Kasumi-1 (cell line): ENCODE data around the gene FTH1.
"Not testable (repeated sequence)": the region's sequence is repeated elsewhere in the genome, so short reads cannot be mapped to it uniquely, and the experiment has no call there.

Experiments used
- DNase-seq, 2 experiments: peaks; one replicate each; lab custom pipeline; 2025; lab: John Stamatoyannopoulos, UW

The FTH1 gene

DNA sequence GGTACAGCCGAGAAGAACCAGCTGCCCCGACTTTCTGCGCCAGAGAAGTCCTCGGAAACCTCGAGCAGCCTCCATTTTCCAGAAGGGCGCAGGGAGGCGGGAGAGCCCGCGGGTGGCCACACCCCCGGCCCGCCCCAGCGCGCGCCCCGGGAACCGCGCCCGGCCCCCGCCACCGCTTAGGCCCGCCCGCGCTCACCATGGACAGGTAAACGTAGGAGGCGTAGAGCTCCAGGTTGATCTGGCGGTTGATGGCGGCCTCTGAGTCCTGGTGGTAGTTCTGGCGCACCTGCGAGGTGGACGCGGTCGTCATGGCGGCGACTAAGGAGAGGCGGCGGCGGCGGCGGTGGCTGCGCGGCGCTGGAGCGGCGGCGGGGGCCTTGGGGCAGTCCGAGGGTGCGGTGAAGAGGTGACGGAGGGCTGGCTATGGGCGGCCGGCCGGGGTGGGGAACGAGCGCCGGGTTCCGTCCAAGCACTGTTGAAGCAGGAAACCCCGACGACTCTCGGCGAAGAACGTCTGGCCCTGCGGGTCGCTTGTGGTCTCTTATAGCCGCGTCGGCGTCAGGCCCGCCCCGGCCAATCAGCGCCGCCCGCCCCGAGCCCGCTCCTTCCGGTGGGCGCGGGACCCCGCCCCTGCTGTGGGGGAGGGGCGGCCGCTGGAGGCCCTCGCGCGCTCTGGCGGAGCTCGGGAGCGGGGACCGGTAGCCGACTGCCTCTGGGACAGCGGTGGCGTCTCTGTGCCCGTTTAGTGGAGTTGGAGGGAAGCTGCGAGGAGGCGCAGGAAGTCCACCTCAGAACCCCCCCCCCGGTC is at the start of gene FTH1:
Gene FTH1 (minus strand): TSS at position 519 of the 808 bp plus-strand sequence. CDS start 209 bp downstream, at position 310.
- peak; percentile 65 to 74 for DNase-seq

DNA sequence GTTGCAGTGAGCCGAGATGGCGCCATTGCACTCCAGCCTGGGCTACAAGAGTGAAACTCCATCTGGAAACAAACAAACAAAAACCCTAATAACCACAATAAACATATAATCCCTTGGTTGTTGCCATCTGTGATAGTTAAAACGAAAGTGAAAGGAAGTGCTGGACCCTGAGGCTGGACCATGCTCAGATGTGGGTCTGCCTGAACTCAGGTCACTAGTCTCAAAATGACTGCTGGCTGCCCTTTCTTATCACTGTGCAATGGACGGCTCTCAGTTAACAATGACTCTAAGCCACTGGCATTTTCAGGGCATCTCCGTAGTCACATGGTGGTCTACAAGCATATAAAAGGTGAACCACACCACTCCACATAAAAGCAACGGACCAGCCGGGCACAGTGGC is 48.2 kb upstream of the FTH1 start:
- DNase-seq, result no peak

DNA sequence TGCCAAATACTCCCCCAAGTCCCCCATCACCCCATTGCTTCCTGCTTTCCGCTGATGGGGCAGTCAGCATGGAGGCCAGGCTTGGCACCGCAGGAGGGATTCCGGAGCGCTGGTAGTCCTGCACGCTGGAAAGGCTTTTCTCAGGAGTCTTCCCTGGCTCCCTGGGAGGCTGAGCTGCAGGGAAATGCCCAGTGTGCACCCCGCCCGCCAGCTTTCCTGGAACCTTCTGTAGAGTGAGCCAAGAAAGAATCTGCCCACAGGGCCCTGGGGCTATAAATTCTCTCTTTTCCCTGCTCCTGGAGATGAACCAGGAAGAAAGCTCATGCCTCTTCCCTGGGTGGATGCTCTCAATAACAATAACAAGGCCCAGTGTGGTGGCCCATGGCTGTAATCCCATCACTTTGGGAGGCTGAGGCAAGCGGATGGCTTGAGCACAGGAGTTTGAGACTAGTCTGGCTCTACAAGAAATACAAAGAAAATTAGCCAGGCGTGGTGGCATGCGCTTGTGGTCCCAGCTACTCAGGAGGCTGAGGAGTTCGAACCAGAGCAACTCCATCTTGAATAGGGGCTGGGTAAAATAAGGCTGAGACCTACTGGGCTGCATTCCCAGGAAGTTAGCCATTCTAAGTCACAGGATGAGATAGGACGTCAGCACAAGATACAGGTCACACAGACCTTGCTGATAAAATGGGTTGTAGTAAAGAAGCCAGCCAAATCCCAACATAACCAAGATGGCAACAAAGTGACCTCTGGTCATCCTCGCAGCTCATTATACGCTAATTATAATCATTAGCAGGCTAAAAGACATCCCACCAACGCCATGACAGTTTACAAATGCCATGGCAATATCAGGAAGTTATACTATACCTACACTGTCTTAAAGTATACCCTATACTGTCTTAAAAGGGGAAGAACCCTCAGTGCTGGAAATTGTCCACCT is 46.4 kb upstream of the FTH1 start:
- no peak for DNase-seq

DNA sequence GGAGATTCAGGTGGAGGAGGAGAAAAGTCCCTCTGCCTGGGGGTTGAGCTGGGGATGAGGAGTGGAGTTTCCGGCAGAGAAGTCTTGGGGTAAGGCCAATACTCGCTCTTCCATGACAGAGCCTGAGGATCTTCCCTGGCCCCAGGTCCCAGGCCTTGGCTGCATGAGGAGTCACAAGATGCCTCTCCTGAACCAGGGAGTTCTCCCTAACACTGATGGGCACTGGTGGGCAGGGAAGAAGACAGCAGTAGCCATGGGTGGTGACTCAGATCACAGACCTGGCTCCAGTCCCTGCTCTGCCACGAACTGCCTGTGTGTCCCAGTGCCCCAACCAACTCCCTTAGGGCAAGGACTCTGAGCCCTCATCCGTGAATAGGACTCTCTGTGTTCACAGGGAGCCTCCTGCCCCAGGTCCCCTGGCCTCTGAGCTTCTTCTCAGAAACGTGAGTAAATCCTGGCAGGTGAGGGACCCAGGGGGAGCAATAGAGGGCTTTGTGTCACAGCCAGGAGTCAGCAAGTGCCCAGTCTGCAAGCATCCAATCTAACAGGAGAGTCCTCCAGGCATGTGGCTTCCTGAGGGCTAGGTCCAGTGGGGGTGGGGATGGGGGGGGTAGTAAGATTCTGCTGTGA is 45.5 kb upstream of the FTH1 start:
- DNase-seq, result no peak

DNA sequence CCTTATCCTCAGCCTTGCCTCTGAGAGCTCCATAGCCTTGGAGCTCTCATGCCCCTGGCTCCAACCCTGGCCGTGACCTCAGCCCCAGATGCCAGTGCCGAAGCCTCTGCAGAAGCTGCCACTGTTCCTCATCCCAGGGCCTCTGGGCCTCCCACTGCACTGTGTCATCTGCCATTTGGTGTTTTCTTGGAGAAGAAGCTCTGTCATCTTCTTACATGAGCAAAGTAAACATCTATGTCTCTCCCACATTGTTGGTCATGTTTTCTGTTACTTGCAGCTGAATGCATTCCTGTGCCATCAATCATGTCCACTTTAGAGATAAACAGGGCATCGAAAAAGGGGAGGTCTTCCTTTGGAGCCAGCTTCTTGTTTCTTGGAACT is 45.0 kb upstream of the FTH1 start:
- DNase-seq, result no peak

DNA sequence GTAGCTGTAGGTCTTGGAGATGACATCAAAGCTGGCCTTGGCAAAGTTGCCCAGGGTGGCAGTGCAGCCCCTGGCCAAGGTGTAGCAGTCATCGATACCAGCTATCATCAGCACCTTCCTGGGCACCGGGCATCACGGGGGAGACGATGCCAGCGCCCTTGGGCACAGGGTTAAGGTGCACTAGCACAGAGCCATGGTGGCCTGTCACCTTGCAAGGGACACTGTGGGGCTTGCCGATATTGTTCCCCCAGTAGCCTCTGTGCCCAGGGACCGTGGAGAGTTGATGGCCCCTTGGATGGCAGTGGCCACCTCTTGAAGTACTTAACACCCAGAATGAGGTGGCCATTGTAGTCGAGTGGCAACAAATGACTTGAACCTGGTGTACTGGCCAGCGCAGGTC is 44.4 kb upstream of the FTH1 start:
- no peak for DNase-seq

DNA sequence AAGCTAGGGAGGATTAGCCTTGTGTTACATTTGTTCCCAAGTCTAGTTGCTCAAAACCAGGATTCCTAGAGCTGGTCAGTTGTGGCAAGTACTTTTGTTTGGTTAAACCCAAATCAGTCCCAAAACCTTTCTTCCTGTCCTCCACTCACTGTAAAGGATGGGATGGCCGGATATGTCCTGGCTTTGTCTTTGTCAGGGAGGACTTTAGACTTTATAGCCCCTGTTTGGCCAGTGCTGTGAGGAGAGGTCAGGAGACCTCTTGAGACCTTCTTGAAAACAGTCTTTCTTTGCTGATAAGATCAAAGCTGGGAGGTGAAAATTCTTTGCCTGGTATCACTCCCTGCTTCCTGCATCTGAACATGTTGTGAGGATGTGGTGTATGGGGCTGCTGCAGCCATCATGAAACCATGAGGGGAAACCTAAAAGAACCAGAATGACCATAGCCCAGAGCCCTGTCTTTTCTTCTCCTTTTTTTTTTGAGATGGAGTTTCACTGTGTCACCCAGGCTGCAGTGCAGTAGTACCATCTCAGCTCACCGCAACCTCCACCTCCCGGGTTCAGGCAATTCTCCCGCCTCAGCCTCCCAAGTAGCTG is 43.6 kb upstream of the FTH1 start:
- no peak for DNase-seq

DNA sequence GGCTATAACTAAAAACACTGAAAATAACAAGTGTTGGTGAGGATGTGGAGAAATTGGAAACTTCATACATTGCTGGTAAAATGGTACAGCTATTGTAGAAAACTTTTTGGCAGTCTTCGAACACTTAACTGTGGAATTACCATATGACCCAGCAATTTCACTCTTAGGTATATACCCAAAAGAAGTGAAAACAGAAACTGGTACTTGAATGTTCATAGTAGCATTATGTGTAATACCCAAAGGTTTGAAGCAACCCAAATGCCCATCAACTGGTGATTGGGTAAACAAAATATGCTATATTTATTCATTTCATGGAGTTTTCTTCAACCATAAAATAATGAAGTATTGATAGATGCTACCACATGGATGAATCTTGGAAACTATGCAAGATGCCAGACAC is 40.8 kb upstream of the FTH1 start:
- no peak for DNase-seq

DNA sequence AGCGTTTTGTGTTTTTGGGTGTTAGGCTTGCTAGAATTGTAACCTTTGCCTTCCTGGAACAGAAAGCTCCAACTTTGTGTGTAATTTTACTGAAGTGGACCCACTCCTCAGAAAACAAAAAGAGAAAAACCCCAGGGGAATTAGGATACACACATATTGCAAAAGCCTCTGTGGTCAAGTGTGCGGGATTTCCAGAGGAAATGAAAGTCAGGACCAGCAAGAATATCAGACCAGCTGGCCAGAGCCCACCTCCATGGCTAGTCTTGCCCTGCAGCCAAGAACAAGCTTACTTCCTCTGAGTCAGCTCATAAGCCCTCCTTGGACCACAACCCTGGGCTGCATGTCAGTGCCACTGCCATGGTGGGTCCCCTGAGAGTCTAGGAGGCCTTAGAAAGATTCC is 37.0 kb upstream of the FTH1 start:
- DNase-seq, result no peak

DNA sequence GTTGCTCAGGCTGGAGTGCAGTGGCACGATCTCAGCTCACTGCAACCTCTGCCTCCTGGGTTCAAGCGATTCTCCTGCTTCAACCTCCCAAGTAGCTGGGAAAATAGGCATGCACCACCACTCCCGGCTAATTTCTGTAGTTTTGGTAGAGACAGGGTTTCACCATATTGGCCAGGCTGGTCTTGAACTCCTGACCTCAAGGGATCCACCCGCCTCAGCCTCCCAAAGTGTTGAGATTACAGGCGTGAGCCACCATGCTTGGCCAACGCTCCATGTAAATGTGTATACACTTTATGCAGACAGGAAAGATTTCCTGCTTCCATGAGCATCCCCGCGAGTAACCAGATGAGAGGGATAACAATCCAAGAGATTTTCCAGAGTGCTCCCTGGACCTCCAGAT is 34.8 kb upstream of the FTH1 start:
- not testable (repeated sequence) for DNase-seq

DNA sequence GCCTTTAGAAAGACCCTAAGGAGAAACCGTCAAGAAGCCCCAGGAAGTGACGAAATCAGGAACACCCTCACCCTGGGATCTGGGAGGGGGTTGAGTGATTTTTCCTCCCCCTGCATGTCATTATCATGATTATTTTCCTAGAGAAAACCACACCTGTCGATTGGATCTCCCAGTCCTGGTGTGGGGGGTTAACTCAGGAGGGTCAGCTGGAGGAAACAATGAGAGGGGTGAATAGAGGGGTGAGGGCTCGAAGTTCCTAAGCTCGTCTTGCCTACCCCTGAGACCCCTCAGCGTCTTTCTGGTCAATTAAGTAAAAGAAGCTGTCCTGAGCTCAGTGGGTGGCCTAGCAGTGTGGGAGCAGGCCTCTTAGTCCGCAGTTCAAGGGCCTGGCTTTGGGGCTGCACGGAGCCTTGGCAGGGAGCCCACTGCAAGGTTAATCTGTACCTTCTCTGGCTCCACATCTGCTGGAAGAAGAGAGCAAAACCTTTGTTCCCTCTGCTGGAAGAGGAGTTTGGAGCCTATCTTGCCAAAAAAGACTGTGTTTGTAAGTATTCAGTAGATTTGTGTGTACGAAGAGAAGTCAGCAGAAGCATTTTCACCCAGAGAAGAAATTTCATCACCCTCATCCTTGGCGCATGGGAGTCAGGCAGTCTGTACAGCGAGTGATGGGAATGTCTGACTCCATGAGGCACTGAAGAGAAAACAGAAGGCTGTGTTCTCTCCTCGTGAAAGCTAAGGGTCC is 34.2 kb upstream of the FTH1 start:
- DNase-seq, result no peak

DNA sequence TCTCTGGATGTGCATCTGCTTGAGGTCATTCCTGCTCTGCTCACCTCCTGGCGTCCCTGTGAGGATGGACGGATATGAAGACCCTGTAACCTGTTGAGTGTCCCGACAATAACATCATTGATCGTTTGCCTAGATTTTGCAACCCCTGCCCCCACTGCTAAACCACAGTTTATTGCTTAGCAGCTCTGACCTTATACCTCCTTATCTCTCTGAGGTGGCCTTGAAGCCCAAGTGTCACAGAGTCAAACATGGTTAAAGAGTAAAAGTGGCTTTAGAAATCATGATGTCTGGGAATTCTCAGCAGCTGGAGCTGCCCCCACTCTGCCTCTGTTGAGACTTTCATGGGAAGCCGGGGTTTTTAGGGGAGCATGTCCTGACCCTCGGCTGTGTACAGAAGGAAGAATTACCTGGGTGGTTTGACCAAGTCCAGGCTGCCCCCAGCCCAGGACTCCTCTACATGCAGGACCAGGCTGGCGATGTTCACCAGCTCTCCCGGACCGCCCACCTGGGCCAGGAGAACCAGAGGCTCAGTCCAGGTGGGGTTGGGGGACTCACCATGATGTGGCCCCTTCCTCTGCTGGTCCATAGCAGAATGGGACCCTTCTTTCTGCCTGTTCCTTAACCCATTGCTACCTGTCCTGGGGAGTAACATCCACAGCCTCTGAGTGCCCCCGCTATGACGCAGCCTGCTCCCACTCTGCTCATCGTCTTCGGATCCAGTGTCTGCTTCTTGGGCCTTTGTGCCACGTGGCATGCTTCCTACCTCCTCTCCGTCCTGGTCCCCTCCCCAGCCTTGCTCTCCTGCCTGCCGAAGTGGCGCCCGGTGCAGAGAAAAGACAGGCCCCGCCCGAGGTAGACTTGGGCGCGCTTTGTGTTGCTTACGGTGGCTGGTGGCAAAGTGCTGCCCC is 33.4 kb upstream of the FTH1 start:
- no peak for DNase-seq

DNA sequence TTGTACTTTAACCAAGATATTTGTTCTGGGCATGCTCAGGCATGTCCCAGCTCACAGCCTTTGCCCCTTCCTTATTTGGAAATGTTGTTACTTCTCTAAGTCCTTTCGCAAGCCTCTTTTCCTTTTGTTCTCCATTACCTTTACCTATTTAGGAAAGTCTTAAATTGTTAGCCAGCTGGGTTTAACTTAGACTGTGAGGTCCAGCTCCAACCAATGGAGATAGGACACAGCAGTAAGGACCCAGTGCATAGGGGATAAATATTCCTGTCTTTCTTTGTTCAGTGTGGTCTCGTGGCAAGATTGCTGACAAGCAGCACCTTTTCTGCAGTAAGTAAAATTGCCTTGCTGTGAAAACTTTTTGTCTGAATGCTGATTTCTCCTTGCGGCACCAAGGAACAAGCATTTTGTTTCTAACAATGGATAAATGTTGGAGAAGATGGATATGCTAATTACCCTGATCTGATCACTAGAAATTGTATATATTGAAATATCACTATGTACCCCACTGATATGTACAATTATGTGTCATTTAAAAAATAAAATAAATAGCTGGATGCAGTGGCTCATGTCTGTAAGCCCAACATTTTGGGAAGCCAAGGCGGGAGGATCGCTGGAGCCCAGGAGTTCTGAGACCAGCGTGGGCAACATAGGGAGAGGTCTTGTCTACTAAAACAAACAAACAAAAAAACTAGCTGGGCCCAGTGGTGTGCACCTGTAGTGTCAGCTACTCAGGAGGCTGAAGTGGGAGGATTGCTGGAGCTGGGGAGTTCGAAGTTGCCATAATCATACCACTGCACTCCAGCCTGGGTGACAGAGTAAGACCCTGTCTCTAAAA is 31.9 kb upstream of the FTH1 start:
- peak in 1 of 2 experiments; percentile 19 for DNase-seq

DNA sequence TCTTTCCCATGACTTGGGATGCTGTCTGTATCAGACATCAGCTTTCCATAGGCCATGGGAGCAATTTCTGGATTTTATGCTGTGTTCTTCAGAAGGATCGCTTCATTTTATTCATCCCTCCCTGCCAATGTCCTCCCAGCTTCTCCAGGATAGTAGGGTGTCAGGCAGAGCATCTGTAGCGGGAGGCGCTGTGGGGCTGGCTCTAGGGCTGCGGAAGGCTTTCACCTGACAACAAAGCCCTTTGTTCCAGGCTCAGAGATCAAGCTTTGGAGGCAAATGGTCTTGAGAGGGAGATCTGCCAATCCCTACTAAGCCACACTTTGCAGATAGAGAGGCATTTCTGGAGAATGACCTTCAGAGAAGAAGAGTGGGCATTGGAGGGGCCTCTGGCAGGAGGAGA is 29.5 kb upstream of the FTH1 start:
- no peak for DNase-seq

DNA sequence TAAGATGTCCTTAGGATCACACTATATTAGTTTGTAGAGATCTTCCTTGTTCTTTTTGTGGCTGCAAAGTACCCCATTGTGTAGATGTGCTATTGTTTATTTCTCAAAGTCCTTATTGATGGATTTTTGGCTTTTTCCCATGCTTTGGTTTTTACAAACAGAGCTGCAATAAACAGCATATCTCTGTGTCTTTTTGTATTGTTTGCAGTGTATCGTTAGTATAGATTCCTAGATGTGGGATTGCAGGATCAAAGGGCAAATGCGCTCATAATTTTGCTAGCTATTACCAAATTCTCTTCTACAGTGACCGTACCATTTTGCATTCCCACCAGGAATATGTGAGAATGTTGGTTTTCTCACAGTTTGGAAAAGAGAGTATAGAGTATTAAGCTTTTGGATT is 27.5 kb upstream of the FTH1 start:
- no peak for DNase-seq

DNA sequence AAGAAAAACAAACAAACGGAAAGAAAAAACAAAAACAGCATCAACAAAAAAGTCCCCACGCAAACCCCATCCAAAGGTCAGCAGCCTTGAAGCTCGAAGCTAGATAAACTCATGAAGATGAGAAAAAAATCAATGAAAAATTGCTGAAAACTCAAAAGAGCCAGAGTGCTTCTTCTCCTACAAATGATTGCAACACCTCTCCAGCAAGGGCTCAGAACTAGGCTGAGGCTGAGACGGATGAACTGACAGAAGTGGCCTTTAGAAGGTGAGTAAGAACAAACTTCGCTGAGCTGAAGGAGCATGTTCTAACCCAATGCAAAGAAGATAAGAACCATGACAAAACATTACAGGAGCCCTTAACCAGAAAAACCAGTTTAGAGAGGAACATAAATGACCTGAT is 18.4 kb upstream of the FTH1 start:
- no peak for DNase-seq

DNA sequence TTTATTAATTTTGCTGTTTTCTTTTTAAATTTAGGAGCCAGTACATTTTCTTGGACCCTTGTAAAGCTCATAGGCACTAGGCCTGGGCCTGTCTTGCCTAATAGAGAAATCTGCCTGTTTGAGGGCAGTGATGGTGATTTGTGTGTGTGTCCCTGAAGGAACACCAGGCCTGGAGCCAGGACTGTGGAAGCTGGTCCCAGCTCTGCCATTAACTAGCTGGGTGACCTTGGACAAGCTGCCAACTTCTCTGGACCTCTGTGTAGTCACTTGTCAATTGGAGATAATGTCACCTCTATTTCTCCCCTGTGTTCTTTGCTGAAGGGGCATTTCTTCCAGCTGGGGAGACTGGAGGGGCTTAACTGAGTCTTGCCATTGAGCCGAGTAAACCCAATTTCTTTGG is 16.0 kb upstream of the FTH1 start:
- DNase-seq, result no peak

DNA sequence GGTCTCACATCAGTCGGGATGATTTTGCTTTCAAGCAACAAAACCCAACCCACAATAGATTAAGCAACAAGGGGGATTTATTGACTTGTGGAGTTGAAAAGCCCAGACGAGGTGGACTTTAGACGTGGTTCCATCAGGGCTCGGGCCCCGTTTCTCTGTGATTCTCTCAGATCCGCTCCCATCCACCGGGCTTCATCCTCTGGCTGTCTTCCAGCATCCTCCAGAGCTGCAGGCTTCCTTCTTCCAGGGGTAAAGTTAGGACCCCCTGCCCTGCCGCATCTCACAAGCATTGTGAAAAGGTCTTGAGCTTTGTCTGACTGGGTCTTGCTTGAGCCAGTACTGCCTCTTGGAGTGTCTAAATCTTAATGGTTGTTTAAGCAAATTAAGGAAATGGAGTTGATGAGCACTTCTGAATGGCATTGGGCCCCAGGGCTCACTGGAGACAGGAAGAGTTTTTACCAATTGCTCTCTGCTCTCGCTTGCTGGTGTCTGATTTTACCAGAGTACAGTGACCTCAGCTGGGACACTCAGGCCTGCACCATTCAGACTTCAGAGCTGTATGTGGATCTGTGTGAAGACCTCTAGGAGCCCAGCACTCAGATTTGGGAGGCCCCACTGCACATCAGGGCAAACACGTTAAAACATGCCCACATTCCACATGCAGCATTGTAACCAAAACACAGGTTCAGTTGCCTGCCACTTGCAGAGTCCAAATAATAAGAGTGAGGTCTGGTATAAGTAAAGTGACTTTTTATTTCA is 13.5 kb upstream of the FTH1 start:
- DNase-seq, result no peak
